HS-27A (cell line): Measurements from ENCODE around the gene CTRB1.
"Not testable (repeated sequence)": the region's sequence is repeated elsewhere in the genome, so short reads cannot be mapped to it uniquely, and the experiment has no call there.

Experiments
- DNase-seq: peaks from one replicate; pipeline ENCODE4 v3.0.0-alpha.2; 2012; ENCODE audit warnings: low read depth, missing footprints

Gene CTRB1

DNA sequence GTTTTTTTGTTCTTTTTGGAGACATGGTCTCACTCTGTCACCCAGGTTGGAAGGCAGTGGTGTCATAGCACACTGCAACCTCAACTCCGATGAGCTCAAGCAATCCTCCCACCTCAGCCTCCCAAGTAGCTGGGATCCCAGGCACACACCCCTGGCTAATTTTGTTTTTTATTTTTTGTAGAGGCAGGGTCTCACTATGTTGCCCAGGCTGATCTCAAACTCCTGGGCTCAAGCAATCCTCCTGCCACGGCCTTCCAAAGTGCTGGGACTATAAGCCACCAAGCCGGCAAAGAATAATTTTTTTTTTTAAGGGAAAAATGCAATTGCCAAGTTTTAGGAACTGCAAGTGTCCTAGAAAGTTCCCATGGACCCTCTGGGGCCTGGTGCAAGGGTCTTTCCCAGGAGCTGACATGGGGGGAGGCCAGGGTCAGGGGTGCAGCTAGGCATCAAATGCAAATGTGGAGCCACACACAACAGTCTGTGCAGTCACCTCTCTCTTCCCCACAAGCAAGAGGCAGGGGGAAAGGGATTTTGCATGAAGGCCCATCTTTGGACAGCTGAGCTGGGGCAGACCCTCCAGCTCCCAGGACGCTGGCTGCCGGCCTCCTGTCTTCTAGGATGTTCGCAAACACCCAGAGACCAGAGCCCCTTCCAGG lies 52.8 kb downstream of the CTRB1 start:
- no peak for DNase-seq

GRCh38 chr16:75272097-75272551 lies 53.3 kb downstream of the CTRB1 start:
- DNase-seq: no peak

DNA sequence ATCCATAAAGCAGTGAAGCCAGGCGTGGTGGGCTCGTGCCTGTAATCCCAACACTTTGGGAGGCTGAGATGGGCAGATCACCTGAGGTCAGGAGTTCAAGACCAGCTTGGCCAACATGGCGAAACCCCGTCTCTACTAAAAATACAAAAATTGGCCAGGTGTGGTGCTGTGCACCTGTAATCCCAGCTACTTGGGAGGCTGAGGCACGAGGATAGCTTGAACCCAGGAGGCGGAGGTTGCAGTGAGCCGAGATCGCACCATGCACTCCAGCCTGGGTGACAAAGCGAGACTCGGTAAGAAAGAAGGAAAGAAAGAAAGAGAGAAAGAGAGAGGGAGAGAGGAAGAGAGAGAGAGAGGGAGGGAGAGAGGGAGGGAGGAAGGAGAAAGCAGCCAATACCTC lies 53.8 kb downstream of the CTRB1 start:
- DNase-seq: not testable (repeated sequence)

- no peak for DNase-seq
Measured at GRCh38 chr16:75273054-75273925, 54.5 kb downstream of the CTRB1 start.
